ELF-1 (cell line): ENCODE data around the gene DNASE1L3.

Source experiments
- DNase-seq: peaks from one replicate; pipeline ENCODE4 v3.0.0-alpha.2; 2016; ENCODE audit warnings: low read depth, low spot score

The DNASE1L3 gene

DNA sequence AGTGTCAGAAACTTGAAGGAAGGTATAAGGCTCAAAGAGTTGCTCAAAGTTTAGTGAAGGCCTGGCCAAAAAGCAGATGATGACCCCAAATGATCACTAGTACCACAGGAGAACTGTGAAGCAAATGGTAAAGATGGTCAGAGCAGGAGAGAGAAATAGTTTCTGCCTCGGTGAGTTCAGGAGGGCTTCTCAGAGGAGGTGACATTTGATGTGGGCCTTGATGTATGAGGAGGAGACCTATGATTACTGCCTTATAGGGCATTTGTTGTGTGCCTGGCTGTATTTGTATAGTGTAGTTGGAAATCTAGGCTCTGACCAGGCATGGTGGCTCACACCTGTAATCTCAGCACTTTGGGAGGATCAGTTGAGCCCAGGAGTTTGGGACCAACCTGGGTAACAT lies 50.4 kb downstream of the DNASE1L3 start:
- DNase-seq, result no peak

DNA sequence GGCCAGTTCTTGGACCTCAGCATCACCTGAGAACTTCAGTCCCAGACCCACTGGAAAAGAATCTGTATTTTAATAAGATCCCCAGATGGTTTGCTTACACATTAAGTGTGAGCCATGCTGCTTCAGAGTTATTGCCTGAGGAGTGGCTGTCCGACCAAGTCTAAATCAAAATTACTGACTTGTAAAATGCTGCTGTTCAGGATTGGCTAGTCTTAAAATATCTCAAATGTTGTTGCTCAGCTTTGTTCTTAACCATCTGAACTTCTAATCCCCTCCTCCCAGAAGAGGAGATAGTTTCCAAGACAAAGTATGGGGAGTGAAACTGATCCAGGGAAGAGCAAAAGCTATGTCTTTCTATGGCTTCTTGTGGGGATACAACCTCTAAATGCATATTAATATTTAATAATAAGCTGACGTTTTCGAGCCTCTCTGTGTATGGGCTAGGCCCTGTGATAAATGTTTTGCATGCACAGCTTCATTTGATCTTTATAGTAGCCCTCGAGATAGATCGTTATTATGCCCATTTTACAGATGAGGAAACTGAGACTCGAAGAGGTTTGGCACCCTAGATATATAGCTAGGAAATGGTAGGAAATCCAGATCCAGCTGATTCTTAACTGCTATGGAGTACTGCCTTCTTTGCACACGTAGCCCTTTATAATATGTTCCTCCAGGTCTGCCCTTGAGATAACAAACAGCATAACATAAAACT lies 52.2 kb downstream of the DNASE1L3 start:
- DNase-seq, result no peak

DNA sequence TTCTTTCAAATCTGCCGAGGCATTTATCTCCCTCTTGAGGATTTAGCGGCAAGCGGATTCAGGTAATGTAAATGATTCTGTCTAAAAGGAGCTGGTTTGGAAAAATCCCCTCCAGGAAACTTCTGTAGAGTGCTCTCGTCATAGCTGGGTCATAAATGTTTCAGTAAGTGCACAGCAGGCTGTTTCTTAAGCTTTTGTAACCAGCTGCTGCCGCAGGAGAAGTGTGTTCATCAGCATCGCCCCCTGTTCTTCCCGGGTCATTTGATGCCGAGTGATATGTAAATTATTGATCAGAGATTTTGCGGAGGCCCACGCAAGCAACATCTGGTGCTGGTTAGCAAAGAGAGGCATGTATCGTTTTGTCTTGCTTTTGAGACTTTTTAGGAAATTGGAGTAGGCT lies 53.1 kb downstream of the DNASE1L3 start:
- DNase-seq, result no peak

DNA sequence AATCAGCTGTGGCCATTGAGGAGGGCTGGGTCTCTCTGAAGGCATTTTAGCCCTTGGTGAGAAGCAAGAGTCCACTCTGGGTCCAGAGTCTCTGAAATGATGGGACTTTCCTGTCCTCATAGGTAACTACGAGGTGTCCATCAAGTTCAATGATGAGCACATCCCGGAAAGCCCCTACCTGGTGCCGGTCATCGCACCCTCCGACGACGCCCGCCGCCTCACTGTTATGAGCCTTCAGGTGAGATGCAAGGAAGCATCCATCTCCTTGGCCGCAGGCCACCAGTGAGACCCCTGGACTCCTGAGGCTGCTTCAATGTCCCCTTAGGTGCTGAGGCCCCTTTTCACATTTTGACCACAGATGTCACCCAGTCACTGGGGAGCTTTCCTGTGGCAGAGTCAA lies 54.9 kb downstream of the DNASE1L3 start:
- no peak for DNase-seq

DNA sequence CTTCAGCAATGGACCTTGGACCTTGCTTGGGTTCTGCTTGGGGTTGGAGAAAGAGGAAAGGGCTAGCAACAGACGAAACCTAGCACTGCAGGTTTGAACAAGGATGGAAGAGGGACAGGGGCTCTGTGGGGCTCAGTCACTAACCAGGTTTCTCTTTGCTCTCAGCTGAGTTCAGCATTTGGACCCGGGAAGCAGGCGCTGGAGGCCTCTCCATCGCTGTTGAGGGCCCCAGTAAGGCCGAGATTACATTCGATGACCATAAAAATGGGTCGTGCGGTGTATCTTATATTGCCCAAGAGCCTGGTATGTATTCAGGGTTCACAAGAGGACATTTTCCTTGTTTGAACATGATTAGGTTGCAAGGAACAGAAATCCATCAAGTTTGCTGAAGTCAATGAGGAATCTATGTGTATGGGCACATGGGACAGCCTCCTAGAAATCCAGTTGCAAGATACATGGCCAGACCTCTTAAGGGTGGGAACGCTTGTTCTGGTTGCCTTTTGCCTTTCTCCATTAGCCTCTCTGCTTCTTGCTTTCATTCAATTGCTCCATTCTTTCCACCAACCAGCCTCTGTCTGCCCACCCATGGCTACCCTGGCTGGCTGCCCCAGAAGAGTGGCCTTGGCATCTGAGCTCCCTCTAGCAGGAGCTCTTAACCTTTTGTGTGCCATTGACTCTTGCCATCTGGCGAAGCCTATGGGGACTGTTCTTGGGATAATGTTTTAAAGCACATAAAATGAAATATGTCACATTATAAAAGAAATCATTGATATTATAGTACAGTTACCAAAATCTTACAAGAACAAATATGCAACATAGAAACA lies 55.9 kb downstream of the DNASE1L3 start:
- DNase-seq, result no peak

DNA sequence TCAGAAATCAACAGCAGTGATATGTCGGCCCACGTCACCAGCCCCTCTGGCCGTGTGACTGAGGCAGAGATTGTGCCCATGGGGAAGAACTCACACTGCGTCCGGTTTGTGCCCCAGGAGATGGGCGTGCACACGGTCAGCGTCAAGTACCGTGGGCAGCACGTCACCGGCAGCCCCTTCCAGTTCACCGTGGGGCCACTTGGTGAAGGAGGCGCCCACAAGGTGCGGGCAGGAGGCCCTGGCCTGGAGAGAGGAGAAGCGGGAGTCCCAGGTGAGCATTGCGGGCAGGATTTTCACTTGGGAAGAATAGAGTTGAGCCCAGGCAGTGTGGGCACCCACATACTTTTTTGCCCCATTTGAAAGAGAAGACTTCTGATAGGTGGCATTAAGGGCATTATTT lies 57.4 kb downstream of the DNASE1L3 start:
- DNase-seq, result no peak

DNA sequence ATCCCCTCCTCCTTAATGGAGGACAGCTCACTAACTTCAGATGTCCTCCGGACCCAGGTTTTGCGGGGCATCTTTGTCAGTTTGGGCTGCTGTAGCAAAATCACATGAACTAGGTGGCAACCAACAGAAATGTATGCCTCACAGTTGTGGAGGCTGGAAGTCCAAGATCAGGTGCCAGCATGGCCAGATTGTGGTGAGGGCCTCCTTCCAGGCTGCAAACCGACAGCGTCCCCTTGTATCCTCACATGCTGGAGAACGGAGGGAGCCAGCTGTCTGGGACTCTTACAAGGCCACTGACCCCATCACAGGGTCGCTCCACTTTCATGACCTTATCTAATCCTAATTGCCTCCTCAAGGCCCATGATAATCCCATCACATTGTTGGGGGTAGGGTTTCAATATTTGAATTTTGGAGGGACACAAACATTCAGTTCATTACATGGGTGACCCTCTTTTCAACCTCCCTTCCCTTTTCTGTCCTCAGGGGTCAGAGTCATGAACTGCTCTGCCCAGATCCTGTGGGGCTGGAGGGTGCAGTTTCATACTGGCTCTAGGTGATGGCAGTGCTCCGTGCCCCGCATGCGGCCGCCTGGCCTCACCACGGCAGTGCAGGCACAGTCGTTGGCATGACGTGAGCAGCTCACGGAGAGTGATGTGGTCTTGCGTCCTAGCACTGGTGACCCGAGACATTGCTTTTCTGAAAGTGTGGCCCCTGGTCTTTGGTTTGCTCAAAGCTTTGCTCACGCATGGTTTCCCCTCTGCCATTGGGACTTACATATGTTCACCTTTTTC lies 58.4 kb downstream of the DNASE1L3 start:
- DNase-seq, result no peak

DNA sequence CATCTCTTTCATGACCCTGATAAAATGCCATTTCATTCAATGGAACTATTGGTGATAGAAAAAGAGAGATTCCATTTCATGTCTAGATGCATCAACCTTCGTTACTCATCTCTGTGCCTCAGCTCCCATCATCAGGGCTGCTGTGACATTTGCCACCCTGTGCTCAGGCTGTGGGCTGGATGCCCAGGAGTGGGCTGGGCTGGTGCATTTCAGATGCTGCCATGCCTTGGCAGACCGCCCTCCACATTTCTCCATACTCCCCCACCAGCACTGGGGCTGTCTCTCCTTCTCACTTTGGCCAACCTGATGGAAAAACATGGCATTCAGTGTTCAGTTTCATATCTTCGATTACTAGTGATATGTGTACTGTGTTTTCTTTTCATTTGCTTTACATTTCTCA lies 59.1 kb downstream of the DNASE1L3 start:
- no peak for DNase-seq

DNA sequence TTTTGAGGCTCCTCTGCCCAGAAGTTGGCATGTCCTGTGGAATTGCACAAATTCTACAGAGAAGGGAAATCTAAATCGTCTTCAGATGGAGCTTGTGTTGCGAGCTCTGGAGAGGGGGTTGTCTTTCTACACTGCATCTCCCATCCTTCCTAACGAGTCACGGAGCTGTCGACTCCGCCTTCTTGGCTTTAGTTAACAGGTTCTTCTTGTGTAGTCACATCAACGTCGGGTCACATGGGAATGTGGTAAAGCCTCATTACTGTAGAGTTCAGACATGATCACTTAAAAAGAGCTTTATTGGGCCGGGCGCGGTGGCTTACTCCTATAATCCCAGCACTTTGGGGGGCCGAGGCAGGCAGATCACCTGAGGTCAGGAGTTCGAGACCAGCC lies 60.0 kb downstream of the DNASE1L3 start:
- no peak for DNase-seq

DNA sequence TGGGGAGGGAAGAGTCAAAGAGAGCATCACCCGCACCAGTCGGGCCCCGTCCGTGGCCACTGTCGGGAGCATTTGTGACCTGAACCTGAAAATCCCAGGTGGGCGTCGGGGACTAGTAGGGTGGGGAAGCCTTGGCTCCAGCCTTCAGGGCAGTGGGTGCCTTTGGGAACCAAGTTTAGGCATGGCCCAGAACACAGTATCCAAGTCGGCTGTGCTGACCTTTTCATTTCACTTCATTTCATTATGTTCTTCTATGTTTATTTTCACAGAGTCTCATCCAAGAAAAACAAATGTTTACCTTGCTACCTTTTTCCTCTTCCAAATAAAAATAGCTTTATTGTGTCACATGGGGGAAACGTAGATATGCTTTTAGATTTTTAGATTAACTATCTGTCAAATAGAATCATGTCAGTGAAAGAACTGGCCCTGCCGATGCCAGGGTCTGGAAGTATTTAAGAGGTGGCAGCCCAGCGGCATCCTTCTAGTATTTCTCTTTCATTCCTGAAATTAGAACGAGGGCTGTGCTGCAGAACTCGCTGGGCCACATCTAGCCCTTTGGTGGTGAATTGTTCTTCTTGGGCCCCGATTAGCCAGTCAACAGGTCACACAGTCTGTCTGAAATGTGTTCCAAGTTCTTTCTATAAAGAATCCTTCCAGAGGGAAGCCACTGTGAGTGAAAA lies 60.5 kb downstream of the DNASE1L3 start:
- DNase-seq, result no peak

DNA sequence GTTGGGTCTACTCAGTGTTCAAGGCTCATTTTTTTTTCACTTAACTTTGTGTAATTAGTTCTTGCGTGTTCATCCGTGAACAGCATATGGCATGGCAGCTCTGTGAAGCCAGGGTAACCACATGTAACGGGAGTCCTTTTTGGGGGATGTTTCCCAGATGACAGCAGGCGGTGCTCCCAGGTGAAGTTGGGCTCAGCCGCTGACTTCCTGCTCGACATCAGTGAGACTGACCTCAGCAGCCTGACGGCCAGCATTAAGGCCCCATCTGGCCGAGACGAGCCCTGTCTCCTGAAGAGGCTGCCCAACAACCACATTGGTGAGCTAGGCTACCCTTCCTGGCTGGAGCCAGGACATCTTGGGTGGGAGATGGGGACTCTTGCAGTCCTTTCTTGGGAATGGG lies 62.7 kb downstream of the DNASE1L3 start:
- DNase-seq, result no peak

DNA sequence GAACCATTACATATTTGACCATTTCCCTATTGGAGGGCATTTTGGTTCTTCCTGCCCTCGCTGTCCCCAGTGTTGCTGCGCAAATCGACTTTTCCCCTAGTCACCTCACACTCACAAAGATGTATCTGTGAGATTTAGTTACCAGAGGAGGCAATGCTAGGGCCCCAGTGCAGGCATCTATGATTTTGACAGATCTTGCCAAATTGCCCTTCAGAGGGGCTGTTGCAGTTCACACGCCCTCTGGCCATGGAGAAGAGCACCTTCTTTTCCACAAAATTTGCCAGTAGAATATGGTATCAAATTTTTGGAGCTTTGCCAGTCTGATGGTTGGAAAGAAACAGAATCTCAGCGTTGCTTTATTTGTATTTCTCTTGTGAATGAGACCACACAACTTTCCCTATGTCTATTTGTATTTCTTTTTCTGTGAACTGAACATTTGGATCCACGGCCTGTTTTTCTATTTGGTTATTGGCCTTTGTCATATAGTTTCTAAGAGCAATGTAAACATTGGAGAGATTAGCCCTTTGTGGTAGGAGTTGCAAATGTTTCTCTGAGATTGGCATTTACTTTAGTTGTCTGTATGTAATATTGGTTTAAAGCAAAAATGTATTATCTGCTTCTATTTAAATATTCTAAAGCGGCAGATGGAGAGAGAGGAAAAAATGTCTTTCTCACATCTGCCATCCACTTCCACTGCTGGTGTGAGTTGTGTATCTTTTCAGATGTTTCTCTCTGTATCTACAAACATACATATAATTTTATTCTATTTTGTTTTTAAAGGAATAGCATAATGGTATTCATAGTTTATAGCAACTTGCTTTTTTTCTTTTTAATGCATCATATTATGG lies 66.1 kb downstream of the DNASE1L3 start:
- no peak for DNase-seq

DNA sequence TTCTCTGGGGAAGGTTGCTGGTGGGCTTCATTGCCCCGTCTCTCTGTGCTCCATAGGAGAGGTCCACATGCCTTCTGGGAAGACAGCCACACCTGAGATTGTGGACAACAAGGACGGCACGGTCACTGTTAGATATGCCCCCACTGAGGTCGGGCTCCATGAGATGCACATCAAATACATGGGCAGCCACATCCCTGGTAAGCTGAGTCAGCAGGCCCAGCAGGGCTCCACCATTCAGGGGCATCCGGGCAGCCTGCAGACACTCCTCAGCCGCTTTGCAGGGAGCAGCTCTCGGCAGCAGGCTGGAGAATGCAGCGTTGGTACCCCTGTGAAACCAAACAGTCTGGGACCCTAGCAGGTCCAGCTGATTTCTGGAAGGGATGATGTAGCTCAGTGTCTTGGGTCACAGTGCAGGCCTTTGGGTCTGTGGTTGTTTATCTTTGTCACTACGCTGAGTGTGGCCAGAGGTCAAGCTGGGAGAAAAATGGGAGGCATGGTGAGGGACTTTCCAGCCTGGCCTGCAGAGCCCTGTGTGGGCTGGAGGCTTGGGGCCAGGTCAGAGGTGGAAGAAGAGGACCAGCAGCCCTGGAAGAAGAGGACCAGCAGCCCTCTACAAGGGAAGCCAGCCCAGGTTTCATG lies 67.2 kb downstream of the DNASE1L3 start:
- DNase-seq, result no peak
